Activated T-helper 17 cell treated with anti-CD3 and anti-CD28 coated beads, Interleukin-2, amount 50 U/mL, for 72 hours (primary cell): ENCODE data around the gene TBC1D25. TPM values are rescaled to one million over a fixed set of nuclear protein-coding genes. Genes with fewer than 3 reads are reported as not detected.

Experiments used
- ATAC-seq: fragments of 150-1000 bp; cut with Tn5 transposase; replicated peaks from 2 replicates; pipeline ENCODE4 v1.10.0; 2021; ENCODE audit warnings: mild to moderate bottlenecking, moderate library complexity
- H3K27ac Mint-ChIP-seq: one replicate; pipeline ENCODE4 v1.8.0; 2022; ENCODE audit warnings: mixed read lengths
- H3K27me3 Mint-ChIP-seq: one replicate; pipeline ENCODE4 v1.8.0; 2022; ENCODE audit warnings: mixed read lengths
- H3K36me3 Mint-ChIP-seq: one replicate; pipeline ENCODE4 v1.8.0; 2022; ENCODE audit warnings: low read depth, mild to moderate bottlenecking, mixed read lengths
- H3K4me1 Mint-ChIP-seq: one replicate; pipeline ENCODE4 v1.8.0; 2022; ENCODE audit warnings: mixed read lengths
- H3K4me3 Mint-ChIP-seq: one replicate; pipeline ENCODE4 v1.8.0; 2022; ENCODE audit warnings: mild to moderate bottlenecking, mixed read lengths
- H3K9me3 Mint-ChIP-seq: one replicate; pipeline ENCODE4 v1.8.0; 2022; ENCODE audit warnings: mixed read lengths
- total RNA-seq, 2 donors: library from RNA; stranded (reverse); gene quantifications; one replicate each; pipeline ENCODE4 v1.2.3, GENCODE V29; 2022

The TBC1D25 gene
- total RNA-seq, 2 donors from 2014 or later, result 19.4 to 25.4 TPM

DNA sequence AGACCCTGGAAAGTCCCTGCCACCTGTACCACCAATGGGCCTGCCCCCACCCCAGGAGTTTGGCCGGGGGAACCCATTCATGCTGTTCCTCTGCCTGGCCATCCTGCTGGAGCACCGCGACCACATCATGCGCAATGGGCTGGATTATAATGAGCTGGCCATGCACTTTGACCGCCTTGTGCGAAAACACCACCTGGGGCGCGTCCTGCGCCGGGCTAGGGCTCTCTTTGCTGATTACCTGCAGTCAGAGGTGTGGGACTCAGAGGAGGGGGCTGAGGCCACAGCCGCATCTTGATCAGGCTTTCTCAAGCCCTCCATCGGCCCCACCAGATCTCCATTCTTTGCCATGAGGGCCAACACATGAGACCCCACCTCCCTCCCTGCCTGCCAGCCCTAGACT, 21.2 kb downstream of the TBC1D25 start:
- ATAC-seq, result no peak
- Mint-ChIP-seq H3K4me1 (no peaks in the 10 kb centered on the region), H3K27me3 (no peaks in the 10 kb centered on the region), H3K9me3 (no peaks in the 10 kb centered on the region), H3K27ac (no peak overlapping the region), H3K4me3 (no peak overlapping the region), H3K36me3 (peaks cover 45% of the 10 kb centered on the region)

DNA sequence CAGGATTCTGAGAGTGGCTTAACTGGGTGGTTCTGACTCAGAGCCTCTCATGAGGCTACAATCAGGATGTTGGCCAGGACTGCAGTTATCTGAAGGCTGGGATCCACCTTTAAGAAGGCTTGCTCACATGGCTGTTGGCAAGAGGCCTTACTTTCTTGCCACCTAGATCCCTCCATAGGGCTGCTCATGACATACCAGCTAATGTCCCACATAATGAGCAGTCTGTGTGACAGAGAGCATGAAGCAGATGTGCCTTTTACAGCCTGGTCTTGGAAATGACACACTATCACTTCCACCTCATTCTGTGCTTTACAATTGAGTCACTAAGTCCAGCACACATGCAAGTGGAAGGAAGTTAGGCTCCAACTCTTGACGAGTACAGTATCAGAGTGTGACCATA, 30.4 kb downstream of the TBC1D25 start:
- peak; percentile 75 for ATAC-seq
- H3K27ac Mint-ChIP-seq, result no peak overlapping the region
- H3K4me1 Mint-ChIP-seq, result peaks cover 5% of the 10 kb centered on the region
- H3K36me3 Mint-ChIP-seq, result peaks cover 13% of the 10 kb centered on the region
- no peaks in the 10 kb centered on the region for H3K9me3 Mint-ChIP-seq
- no peak overlapping the region for H3K4me3 Mint-ChIP-seq
- no peaks in the 10 kb centered on the region for H3K27me3 Mint-ChIP-seq

DNA sequence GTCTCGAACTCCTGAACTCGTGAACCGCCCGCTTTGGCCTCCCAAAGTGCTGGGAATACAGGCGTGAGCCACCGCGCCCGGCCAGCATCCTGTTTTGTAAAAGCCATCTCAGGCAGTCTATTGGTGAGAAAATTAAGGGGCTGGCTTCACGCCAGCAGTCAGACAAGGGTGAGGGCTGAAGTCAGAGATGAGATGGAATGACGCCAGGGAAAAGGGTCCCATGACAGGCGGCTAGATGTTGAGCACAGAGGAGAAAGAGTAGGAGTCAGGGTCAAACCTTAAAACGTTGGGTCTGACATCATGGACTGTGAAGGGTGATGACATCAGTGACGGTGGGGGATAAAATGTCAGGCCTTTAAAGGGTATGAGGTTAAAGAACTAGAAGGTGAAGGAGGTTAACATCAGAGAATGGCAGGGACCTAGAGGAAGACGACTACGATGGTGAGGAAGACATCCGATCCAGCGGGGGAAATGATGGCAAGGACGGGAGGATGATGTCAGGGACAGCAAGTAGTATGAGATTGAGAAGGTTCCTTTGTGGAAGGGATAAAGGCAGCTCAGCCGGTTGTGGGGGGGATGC, 34.3 kb downstream of the TBC1D25 start:
- no peaks in the 10 kb centered on the region for H3K27me3 Mint-ChIP-seq
- H3K27ac Mint-ChIP-seq, result peak overlapping the region; percentile 99
- H3K4me3 Mint-ChIP-seq, result peak overlapping the region; percentile 98
- no peaks in the 10 kb centered on the region for H3K9me3 Mint-ChIP-seq
- peaks cover 7% of the 10 kb centered on the region for H3K4me1 Mint-ChIP-seq
- H3K36me3 Mint-ChIP-seq, result peaks cover 52% of the 10 kb centered on the region
- peak; percentile 8 for ATAC-seq

DNA sequence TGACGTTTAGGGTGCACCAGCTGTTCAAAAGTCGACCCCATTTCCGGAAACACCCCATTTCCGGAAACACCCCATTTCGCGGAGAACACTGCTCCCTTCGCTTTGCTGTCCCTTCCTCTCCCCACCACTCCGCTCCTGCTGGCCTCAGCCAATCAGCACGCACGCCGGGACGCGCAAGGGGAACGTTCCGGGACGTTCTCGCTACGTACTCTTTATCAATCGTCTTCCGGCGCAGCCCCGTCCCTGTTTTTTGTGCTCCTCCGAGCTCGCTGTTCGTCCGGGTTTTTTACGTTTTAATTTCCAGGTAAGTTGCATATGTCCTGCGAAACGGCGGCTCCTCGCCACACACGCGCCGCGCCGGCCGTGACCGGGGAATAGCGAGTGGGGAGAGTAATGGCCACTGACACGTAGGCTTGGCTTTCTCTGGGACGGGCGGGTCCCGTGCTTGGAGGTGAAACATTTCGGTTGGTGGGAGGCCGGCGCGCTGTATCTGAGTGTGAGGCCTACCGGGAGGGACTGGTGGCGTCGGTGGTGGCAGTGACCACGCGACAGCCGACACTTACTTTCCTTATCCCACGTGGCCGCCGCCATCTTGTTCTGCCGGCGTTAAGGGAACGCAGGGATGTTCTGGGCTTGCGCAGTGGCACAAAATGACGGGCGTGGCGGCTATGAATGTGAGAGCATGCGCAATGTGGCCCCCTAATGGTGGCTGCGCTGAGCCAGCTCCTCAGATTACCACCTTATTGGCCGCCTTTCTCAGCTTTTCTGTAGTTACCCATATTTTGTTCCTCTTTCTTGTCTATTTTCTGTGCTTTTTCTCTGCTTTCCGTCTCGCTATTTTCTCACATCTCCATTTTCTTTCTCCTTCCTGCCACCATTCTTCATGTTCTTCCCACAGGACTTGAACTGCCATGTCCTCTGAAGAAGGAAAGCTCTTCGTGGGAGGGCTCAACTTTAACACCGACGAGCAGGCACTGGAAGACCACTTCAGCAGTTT, 35.1 kb downstream of the TBC1D25 start, which contains the start of gene RBM3:
TSS of gene RBM3 (plus strand) at position 215 of the 997 bp plus-strand sequence. CDS start at position 912, 697 bp downstream.
- peak within 1 kb of the TSS; percentile 99 for H3K27ac Mint-ChIP-seq

DNA sequence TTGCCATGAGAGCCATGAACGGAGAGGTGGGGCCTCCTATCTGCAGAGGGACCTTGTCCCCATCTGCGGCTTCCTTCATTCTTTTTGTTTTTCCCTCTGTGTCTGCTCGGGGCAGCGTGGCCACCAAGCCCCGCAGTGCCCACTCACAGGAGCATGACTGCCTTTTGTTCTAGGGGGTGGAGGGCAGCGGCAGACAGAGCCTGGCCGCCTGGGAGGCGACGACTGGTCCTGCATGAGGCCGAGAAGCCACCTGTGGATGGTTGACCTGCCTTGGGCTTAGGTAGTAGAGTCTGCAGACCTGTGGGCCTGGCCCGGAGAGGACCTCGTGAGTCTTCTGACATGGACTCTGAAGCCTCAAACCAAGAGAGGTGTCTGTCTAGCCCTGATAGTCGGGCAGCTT, 36.1 kb downstream of the TBC1D25 start:
- H3K9me3 Mint-ChIP-seq, result no peaks in the 10 kb centered on the region
- peaks cover 15% of the 10 kb centered on the region for H3K4me1 Mint-ChIP-seq
- peaks cover 64% of the 10 kb centered on the region for H3K36me3 Mint-ChIP-seq
- no peak for ATAC-seq
- peak overlapping the region; percentile 98 for H3K4me3 Mint-ChIP-seq
- no peaks in the 10 kb centered on the region for H3K27me3 Mint-ChIP-seq
- peak overlapping the region; percentile 99 for H3K27ac Mint-ChIP-seq

More for the DNA sequence above, 35.1 kb downstream of the TBC1D25 start, which contains the start of gene RBM3:
- Mint-ChIP-seq H3K4me3 (peak within 1 kb of the TSS; percentile 98), H3K27me3 (no peaks in the 10 kb centered on the region), H3K36me3 (peaks cover 59% of the 10 kb centered on the region), H3K9me3 (no peaks in the 10 kb centered on the region), H3K4me1 (peaks cover 11% of the 10 kb centered on the region)
- peak; percentile 91 for ATAC-seq

DNA sequence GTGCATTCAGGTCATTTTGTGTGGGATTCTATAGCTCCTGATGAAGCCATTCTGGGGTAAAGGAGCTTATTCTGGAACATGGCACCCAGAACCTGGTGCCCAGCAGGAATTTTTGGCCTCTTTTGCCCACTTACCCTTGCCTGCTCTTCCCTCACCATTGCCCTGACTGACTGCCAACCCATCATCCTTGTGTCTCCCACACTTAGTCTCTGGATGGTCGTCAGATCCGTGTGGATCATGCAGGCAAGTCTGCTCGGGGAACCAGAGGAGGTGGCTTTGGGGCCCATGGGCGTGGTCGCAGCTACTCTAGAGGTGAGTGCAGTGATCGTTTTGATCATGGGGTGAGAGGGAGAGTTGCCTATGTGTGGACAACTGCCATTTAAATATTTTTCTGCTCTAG, 36.6 kb downstream of the TBC1D25 start:
- no peak for ATAC-seq
- H3K9me3 Mint-ChIP-seq, result no peaks in the 10 kb centered on the region
- H3K4me1 Mint-ChIP-seq, result peaks cover 15% of the 10 kb centered on the region
- H3K4me3 Mint-ChIP-seq, result peak overlapping the region; percentile 98
- peaks cover 64% of the 10 kb centered on the region for H3K36me3 Mint-ChIP-seq
- H3K27ac Mint-ChIP-seq, result peak overlapping the region; percentile 99
- no peaks in the 10 kb centered on the region for H3K27me3 Mint-ChIP-seq

DNA sequence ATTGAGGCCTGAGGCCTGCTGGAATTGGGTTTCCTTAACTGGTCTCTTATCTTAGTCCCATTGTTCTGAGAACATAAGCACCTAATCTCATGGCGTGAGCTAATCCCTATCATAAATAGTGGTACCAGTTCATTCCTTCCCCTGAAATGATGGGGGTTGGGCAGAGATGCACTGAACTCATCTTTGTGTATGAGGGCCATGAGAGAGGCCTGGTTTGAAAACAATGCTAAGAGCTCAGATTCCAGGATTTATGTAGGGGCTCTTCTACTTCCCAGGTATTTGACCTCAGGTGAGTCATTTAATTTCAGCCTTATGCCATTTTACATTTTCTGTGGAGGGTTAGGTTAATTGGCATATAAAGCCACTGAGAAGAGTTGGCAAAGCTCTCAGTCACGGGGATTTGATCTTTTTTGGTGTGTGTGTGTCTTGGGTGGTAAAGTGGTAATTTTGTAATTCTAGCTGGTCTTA, 39.2 kb downstream of the TBC1D25 start:
- H3K9me3 Mint-ChIP-seq, result no peaks in the 10 kb centered on the region
- H3K4me1 Mint-ChIP-seq, result peaks cover 15% of the 10 kb centered on the region
- no peak overlapping the region for H3K4me3 Mint-ChIP-seq
- ATAC-seq, result no peak
- H3K27me3 Mint-ChIP-seq, result no peaks in the 10 kb centered on the region
- peaks cover 63% of the 10 kb centered on the region for H3K36me3 Mint-ChIP-seq
- no peak overlapping the region for H3K27ac Mint-ChIP-seq

DNA sequence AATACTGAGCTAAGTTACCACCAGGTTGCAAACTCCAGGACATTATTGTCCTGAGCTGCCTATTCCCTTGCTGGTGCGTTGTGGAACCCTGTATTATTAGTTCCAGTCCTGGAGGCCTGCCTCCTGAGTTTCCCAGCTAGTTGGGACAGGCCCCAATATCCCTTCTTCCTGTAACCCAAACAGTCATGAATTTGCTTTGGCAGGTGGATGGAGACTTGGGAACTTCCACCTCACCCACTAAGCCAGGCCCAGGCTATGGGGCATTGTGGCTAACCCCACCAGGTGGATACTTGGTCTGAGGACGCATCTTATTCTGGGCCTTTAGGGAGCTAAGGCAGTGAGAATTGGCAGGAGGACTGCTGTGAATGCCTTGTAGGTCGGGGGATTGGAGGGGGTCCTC, 39.7 kb downstream of the TBC1D25 start:
- no peak overlapping the region for H3K27ac Mint-ChIP-seq
- no peak overlapping the region for H3K4me3 Mint-ChIP-seq
- no peak for ATAC-seq
- H3K4me1 Mint-ChIP-seq, result peaks cover 10% of the 10 kb centered on the region
- H3K27me3 Mint-ChIP-seq, result no peaks in the 10 kb centered on the region
- H3K9me3 Mint-ChIP-seq, result no peaks in the 10 kb centered on the region
- H3K36me3 Mint-ChIP-seq, result peaks cover 58% of the 10 kb centered on the region

DNA sequence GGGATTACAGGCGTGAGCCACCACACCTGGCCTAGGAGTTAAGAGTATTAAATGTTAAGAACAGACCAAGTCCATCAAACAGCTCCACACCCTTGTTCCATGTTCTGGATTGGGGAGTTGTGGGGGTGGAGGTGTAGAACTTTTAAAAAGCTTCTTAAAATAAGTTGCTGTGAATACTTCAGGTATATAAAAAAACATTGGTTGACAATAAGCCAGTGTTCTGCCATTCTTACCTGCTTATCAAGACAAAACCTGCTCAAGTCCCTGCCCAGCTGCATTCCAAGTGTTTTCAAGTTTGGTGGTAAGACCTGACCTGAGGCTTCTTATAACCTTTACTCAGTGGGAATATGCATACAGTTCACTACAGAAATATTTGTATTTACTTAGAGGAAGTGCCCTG, 41.1 kb downstream of the TBC1D25 start:
- Mint-ChIP-seq H3K27ac (no peak overlapping the region), H3K4me3 (no peak overlapping the region), H3K27me3 (no peaks in the 10 kb centered on the region), H3K9me3 (no peaks in the 10 kb centered on the region), H3K36me3 (peaks cover 44% of the 10 kb centered on the region), H3K4me1 (peaks cover 10% of the 10 kb centered on the region)
- ATAC-seq, result no peak

DNA sequence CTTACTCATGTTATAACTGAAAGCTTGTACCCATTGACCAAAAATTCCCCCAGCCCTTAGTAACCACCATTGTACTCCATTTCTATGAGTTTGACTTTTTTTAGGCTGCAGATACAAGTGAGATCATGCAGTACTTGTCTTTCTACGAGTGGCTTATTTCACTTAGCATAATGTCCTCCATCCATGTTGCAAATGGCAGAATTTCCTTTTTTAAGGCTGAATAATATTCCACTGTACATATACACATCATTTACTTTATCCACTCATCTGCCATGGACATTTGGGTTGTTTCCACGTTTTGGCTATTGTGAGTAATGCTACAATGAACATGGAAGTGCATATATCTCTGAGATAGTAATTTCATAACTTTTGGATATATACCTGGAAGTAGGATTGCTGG, 45.2 kb downstream of the TBC1D25 start:
- H3K36me3 Mint-ChIP-seq, result peaks cover 3% of the 10 kb centered on the region
- peaks cover 3% of the 10 kb centered on the region for H3K4me1 Mint-ChIP-seq
- H3K27me3 Mint-ChIP-seq, result no peaks in the 10 kb centered on the region
- H3K4me3 Mint-ChIP-seq, result no peak overlapping the region
- peak; percentile 42 for ATAC-seq
- H3K9me3 Mint-ChIP-seq, result no peaks in the 10 kb centered on the region
- H3K27ac Mint-ChIP-seq, result no peak overlapping the region

DNA sequence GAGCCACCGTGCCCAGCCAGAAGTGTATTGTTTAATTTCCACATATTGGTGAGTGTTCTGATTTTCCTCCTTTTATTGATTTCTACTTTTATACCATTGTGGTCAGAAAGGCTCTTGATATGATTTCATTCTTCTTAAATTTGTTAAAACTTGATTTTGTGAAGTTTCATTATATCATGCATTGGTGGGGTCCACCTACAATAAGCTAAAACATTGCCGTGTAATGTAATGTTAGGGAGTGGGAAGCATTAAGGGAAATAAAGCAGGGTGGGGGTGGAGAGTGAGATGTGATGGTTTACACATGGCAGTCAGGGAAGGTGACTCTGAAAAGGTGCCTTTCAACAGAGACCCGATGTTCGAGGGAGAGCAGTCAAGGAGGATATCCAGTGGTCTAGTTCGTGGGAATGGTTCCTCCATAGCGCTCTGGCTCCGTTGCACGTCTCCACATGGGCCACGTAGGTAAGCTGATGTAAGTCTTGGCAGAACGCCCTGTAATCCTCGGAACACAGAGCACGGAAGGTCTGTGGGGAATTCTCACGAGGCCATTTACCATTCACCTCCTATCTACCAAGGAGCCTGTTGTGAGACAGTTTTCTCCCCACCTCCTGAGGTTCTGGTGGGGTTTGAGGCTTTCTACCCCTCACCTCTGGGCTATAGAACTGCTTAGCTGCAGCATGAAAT, 50.1 kb downstream of the TBC1D25 start:
- no peaks in the 10 kb centered on the region for H3K9me3 Mint-ChIP-seq
- no peaks in the 10 kb centered on the region for H3K4me1 Mint-ChIP-seq
- H3K36me3 Mint-ChIP-seq, result no peaks in the 10 kb centered on the region
- H3K27ac Mint-ChIP-seq, result no peak overlapping the region
- H3K4me3 Mint-ChIP-seq, result no peak overlapping the region
- H3K27me3 Mint-ChIP-seq, result no peaks in the 10 kb centered on the region
- no peak for ATAC-seq

DNA sequence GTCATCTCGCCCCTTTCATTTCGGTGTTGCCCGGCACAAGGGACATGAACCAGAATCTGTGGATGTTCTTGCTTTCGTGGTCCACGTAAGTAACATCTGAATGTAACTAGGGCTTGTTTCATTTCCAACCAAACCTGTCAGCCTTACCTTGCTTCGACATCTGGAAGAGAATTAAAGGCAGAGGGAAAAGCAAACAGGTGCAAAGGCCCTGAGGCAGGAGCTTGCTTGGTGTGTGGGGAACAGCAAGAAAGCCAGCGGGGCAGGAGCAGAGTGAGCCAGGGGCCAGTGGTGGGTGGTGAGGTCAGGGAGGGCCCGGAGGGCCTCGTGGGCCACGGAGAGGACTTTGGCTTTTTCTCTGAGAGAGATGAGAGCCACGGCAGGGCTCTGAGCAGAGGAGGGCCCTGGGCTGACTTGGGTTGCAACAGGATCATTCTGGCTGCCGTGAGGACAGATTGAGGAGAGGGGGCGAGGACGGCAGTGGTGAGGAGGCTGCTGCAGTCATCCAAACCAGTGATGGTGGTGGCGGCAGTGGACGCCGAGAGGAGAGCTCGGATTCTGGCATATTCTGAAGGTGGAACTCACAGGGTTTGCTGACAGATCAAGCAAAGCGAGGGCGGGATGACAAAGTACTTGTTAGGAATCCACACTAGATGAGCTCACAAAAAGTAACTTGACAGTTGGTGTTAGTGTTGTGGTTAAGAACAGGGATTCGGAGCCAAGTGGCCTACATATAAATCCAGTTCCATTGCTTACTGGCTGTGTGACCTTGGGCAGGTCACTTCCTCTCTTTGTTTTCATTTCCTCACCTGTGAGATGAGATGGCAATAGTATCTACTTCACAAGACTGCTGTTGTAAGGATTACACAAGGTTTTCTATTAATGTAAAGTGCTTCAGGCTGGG, 50.9 kb downstream of the TBC1D25 start:
- no peaks in the 10 kb centered on the region for H3K9me3 Mint-ChIP-seq
- H3K4me1 Mint-ChIP-seq, result no peaks in the 10 kb centered on the region
- H3K27me3 Mint-ChIP-seq, result no peaks in the 10 kb centered on the region
- H3K36me3 Mint-ChIP-seq, result no peaks in the 10 kb centered on the region
- no peak overlapping the region for H3K4me3 Mint-ChIP-seq
- no peak overlapping the region for H3K27ac Mint-ChIP-seq
- no peak for ATAC-seq

DNA sequence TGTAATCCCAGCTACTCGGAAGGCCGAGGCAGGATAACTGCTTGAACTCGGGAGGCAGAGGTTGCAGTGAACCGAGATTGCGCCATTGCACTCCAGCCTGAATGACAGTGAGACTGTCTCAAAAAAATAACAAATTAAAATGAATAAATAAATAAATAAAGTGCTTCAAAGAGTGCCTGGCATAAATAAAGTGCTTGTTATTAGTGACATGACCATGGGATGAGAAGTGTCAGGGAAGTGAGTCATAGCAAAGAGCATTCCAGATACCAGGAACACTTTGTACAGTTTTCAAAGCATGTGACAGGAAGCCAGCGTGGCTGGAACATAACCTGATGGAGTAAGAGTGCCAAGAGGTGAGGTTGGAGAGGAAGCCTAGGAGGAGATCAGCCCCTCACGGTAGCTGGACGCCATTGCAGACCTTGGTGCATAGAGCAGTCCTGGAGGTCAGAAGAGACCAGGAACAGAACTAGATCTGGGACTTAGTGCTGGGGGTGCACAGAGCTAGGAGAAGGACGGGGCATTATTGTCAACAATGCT, 51.8 kb downstream of the TBC1D25 start:
- no peak for ATAC-seq
- H3K36me3 Mint-ChIP-seq, result no peaks in the 10 kb centered on the region
- H3K4me1 Mint-ChIP-seq, result no peaks in the 10 kb centered on the region
- H3K27ac Mint-ChIP-seq, result no peak overlapping the region
- H3K4me3 Mint-ChIP-seq, result no peak overlapping the region
- no peaks in the 10 kb centered on the region for H3K27me3 Mint-ChIP-seq
- no peaks in the 10 kb centered on the region for H3K9me3 Mint-ChIP-seq
